DOHH2 (cell line): ENCODE measurements around the gene ARID1B.

ENCODE experiments used
- EZH2phosphoT487 ChIP-seq: fragments of 200-600 bp; sonication (generic); IDR thresholded peaks from 2 replicates; pipeline ENCODE4 v1.6.1; 2017; ENCODE audit warnings: borderline replicate concordance, mild to moderate bottlenecking, antibody characterized with exemption, low read length, moderate library complexity, mixed read lengths
- TF ChIP-seq, protein P1 (sequence below): fragments of 200-600 bp; sonication (generic); IDR thresholded peaks from one replicate; pipeline ENCODE4 v1.5.1; 2014; ENCODE audit warnings: antibody characterized with exemption, mild to moderate bottlenecking, low read depth, low read length; ENCODE audit not compliant: poor library complexity, severe bottlenecking

DNA sequence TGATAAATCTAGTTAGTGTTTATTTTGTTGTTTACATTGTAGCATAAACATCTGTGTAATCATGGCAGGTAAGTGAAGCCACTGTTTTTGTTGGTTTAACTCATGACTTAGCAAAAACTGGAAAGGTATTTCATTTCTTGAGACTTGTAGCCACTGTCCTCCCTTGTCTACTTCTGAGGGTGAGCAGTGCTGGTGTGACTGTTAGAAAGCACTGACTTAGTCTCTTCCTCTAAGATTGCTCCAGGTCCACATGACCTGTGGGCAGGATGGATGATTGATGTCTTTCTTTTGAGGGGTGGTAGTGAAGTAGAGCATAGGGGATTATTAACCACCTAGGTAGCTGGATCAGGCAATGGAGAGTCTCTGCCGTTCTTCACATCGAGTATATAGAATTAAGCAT lies 203.8 kb downstream of the ARID1B start:
- no peak for TF ChIP-seq EZH2phosphoT487
- TF ChIP-seq, protein P1, sequence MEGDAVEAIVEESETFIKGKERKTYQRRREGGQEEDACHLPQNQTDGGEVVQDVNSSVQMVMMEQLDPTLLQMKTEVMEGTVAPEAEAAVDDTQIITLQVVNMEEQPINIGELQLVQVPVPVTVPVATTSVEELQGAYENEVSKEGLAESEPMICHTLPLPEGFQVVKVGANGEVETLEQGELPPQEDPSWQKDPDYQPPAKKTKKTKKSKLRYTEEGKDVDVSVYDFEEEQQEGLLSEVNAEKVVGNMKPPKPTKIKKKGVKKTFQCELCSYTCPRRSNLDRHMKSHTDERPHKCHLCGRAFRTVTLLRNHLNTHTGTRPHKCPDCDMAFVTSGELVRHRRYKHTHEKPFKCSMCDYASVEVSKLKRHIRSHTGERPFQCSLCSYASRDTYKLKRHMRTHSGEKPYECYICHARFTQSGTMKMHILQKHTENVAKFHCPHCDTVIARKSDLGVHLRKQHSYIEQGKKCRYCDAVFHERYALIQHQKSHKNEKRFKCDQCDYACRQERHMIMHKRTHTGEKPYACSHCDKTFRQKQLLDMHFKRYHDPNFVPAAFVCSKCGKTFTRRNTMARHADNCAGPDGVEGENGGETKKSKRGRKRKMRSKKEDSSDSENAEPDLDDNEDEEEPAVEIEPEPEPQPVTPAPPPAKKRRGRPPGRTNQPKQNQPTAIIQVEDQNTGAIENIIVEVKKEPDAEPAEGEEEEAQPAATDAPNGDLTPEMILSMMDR = no peak
